GM21390 (cell line): ENCODE data around the gene CTNNAL1.
"Not testable (repeated sequence)": the region's sequence is repeated elsewhere in the genome, so short reads cannot be mapped to it uniquely, and the experiment has no call there.

Experiments used
- ATAC-seq: cut with Tn5 transposase; IDR thresholded peaks from one replicate; pipeline ENCODE4 v1.9.1; 2021; ENCODE audit not compliant: unreplicated experiment

CTNNAL1 gene

GRCh38 chr9:109012876-109013678, at the start of gene CTNNAL1:
TSS of gene CTNNAL1 (minus strand) at chr9:109013499. CDS start at chr9:109013442, 57 bp downstream.
- ATAC-seq, result peak; percentile 69

- no peak for ATAC-seq
Measured at GRCh38 chr9:109062543-109062942, 49.2 kb upstream of the CTNNAL1 start.

- no peak for ATAC-seq
Measured at GRCh38 chr9:109060191-109060590, 46.9 kb upstream of the CTNNAL1 start.

DNA sequence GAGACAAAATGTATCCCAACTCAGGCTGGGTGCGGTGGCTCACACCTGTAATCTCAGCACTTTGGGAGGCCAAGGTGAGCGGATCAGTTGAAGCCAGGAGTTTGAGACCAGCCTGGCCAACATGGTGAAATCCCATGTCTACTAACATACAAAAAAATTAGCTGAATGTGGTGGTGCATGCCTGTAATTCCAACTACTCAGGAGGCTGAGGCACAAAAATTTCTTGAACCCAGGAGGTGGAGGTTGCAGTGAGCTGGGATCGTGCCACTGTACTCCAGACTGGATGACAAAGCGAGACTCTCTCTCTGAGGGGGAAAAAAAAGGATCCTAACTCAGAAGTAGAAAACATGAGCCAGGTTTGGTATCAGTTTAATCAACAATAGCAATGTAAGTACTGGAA, 39.8 kb upstream of the CTNNAL1 start:
- ATAC-seq, result not testable (repeated sequence)

DNA sequence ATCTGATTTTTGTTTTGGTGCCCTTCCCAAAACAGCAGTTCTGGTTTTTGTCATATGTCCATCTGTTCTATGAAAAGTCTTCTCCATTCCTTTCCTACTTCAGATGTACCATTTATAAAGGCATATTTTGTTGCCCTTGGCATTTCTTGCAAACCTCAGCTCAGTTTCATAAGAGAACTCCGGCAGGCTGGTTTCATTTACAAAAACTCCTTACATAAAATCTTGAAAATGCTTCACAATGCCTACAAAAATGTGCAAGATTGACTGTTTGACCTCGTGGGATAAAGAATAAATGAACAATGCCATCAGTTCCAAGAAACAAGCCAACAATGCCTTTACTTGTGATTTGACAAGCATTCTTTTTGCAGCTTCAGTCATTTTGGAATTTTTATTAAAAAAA, 39.1 kb upstream of the CTNNAL1 start:
- no peak for ATAC-seq

DNA sequence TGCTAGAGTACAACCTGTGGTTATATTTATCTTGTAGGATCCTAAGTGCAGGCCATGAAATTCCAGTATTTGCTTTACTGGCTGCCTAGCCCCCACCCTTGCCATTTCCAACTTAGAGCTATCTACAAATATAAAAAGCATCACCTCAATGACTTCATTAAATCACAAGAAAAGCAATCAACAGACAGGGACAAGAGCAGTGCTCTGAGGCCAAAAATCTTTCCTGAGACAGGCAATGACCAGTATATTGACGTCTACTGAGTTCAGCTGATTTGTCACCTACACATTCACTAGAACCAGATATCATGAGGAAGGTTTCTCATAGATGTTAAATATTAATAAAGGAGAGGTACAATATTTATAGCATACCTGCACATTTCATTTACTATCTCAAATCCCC, 38.4 kb upstream of the CTNNAL1 start:
- no peak for ATAC-seq

GRCh38 chr9:109050444-109050843, 37.1 kb upstream of the CTNNAL1 start:
- ATAC-seq, result no peak

- no peak for ATAC-seq
Measured at GRCh38 chr9:109048822-109049221, 35.5 kb upstream of the CTNNAL1 start.

GRCh38 chr9:109047259-109047658, 34.0 kb upstream of the CTNNAL1 start:
- ATAC-seq, result no peak

GRCh38 chr9:109046346-109046745, 33.0 kb upstream of the CTNNAL1 start:
- no peak for ATAC-seq

DNA sequence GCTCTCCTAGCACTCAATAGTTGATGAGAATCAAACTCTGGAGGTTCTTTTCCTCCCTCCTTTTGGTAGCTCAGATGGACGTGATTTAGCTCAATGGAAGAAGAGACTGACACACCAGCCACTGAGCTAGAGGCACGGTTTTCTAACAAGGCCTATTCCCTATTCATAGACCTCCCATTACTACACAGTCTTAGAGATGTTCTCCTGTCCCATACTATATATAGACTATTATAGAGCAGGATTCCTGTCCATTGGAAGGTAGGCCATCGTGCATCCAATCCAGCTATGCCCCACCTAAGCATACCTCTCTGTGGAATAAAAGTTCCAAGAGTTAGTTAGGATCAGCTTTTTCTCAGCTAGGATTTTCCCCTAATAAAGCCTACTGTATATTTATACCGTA, 30.3 kb upstream of the CTNNAL1 start:
- no peak for ATAC-seq

GRCh38 chr9:109040571-109040970, 27.3 kb upstream of the CTNNAL1 start:
- no peak for ATAC-seq

DNA sequence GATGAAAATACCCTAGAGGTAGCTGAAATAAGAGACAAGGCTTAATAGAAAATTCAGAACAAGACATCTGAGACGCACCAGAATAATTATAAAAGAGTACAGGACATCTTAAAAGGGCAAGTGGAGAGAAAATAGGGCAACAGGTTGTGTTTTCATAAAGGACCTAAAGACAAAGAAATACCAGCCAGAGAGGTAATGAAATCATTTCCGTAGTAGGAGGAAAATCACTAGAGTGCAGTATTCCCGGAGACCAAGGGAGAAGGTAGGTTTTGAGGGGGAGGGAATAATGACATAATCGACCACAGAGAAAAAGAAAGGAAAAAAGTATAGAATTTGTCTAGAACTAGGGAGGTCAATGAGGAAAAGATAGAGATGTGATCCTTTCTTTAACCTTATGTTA, 26.2 kb upstream of the CTNNAL1 start:
- no peak for ATAC-seq

- no peak for ATAC-seq
Measured at GRCh38 chr9:109037946-109038715, 24.8 kb upstream of the CTNNAL1 start.

DNA sequence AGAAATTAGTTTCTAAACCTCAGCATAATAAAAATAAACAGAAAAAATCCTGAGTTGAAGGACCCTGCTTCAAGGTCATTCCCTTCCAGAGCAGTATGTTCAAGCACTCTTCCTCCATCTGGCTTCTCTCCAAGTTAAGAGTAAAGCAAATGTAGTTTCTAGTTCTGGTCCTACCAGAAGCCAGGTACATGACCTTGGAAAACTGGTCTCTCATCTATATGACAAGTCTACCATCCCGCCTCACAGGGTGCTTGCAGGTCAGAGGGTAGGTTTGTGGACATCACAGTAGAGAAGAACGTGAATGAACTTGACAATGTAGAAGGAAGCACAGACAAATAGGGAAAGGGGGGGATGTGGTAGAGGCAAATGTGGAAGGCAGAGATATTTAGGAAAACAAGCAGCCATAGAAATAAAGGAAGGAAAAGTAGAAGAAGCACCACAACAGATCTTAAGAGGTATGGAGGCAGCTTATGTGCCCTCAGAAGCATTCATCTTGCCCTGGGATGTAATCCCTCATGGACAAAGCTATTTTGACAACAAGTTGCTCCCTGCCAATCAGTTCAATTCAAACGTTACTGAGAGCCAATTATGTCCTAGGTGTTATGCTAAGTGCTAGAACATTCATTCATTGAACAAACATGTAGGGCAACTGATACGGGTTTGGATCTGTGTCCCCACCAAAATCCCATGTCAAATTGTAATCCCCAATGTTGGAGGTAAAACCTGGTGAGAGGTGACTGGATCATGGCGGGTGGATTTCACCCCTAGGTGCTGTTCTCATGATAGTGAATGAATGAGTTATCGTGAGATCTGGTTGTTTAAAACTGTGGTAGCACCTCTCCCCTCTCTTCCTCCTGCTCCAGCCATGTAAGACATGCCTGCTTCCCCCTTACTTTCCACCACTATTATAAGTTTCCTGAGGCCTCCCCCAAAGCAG, 23.7 kb upstream of the CTNNAL1 start:
- ATAC-seq, result no peak

- ATAC-seq, result no peak
Measured at GRCh38 chr9:109035684-109036423, 22.6 kb upstream of the CTNNAL1 start.

DNA sequence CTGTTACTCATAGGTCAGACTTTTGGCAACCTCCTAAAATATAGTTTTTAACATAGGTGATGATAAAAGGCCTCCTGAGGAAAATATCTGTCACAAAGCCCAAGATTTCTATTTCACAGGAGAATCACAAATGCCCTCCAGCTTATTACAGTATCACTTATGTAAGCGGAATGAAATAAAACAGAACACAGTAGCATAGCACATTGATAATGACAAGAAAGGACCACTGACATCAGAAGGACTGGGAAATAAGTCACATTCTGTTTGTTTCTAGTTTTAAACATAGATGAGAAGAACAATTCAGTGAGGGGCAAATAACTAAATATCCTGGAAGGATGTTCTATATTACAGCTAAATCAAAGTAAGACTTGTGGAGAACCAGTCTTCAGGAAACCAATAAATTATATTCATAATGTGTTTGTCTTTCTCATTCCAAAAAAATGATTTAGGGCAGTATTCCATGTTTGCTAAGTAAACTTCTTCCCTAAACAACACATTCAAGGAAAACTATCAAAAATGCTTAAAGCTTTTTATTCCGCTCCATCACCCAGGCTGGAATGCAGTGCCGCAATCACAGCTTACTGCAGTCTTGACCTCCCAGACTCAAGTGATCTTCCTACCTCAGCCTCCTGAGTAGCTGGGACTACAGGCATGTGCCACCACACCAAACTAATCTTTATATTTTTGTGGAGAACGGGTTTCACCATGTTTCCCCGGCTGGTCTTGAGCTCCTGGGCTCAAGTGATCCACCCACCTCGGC, 20.8 kb upstream of the CTNNAL1 start:
- no peak for ATAC-seq

DNA sequence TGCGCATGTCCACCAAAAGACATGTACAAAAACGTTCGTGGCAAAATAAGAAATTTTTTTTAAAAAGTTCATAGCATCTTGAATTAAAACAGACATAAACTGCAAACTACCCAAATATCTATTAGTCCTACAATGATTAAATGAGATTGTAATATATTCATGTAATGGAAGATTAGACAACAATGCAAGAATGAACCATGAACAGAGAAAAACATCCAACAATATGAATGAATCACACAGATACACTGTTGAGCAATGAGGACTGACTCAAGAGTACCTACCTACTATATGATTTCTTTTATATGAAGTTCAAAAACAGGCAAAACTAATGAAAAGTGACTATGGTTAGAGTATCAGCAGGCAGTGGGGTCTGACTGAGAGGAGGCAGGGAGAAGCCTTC, 17.9 kb upstream of the CTNNAL1 start:
- no peak for ATAC-seq

GRCh38 chr9:109030426-109030825, 17.1 kb upstream of the CTNNAL1 start:
- ATAC-seq, result no peak

- ATAC-seq, result no peak
Measured at GRCh38 chr9:109028457-109028856, 15.2 kb upstream of the CTNNAL1 start.
